SJCRH30 (cell line): ENCODE measurements around the gene SOHLH1. TPM values are rescaled to one million over a fixed set of nuclear protein-coding genes. Genes with fewer than 3 reads are reported as not detected.

ENCODE experiments used
- DNase-seq, 2 experiments: peaks; one replicate each; pipeline ENCODE4 v3.0.0-alpha.2; 2015 to 2020
- H3K27ac ChIP-seq: fragments of 250-450 bp; sonication (Bioruptor Pico); 2 replicates; pipeline ENCODE4 v1.5.1; 2020; ENCODE audit warnings: mild to moderate bottlenecking, moderate library complexity
- H3K27me3 ChIP-seq: fragments of 250-450 bp; sonication (Bioruptor Pico); 2 replicates; pipeline ENCODE4 v1.5.1; 2020; ENCODE audit warnings: mild to moderate bottlenecking, moderate library complexity
- H3K36me3 ChIP-seq: fragments of 250-450 bp; sonication (Bioruptor Pico); 2 replicates; pipeline ENCODE4 v1.5.1; 2020; ENCODE audit warnings: mild to moderate bottlenecking, moderate library complexity
- H3K4me1 ChIP-seq: fragments of 250-450 bp; sonication (Bioruptor Pico); 2 replicates; pipeline ENCODE4 v1.5.1; 2020; ENCODE audit warnings: mild to moderate bottlenecking, moderate library complexity
- H3K4me3 ChIP-seq: fragments of 250-450 bp; sonication (Bioruptor Pico); 2 replicates; pipeline ENCODE4 v1.5.1; 2020; ENCODE audit warnings: mild to moderate bottlenecking, moderate library complexity
- H3K9me3 ChIP-seq: fragments of 250-450 bp; sonication (Bioruptor Pico); replicated peaks from 2 replicates; pipeline ENCODE4 v1.5.1; 2020; ENCODE audit warnings: mild to moderate bottlenecking, moderate library complexity
- total RNA-seq: library from RNA; depleted of rRNA; stranded (reverse); fragments of >200 nt; shearing (Covaris generic); gene quantifications from 2 replicates; pipeline ENCODE4 v1.2.3, GENCODE V29; 2014

The SOHLH1 gene
- total RNA-seq, 1 experiment from 2014 or later, result 2.1 TPM

GRCh38 chr9:135736979-135737839 is 37.9 kb upstream of the SOHLH1 start:
- Histone ChIP-seq H3K4me3 (no peak overlapping the region), H3K27me3 (peaks cover 21% of the 10 kb centered on the region), H3K4me1 (no peaks in the 10 kb centered on the region), H3K27ac (no peak overlapping the region), H3K9me3 (no peaks in the 10 kb centered on the region; the same call in 1 of the 2 replicates), H3K36me3 (no peaks in the 10 kb centered on the region)
- DNase-seq, result no peak

GRCh38 chr9:135736272-135736978 is 37.1 kb upstream of the SOHLH1 start:
- H3K4me1 ChIP-seq, result no peaks in the 10 kb centered on the region
- H3K9me3 ChIP-seq, result peaks cover 2% of the 10 kb centered on the region
- H3K4me3 ChIP-seq, result no peak overlapping the region
- no peak overlapping the region for H3K27ac ChIP-seq
- no peak for DNase-seq
- peaks cover 15% of the 10 kb centered on the region for H3K27me3 ChIP-seq
- no peaks in the 10 kb centered on the region for H3K36me3 ChIP-seq

GRCh38 chr9:135734616-135735144 is 35.4 kb upstream of the SOHLH1 start:
- no peak for DNase-seq
- Histone ChIP-seq H3K4me1 (no peaks in the 10 kb centered on the region), H3K27me3 (no peaks in the 10 kb centered on the region), H3K4me3 (no peak overlapping the region), H3K36me3 (no peaks in the 10 kb centered on the region), H3K9me3 (peaks cover 3% of the 10 kb centered on the region), H3K27ac (no peak overlapping the region)

- no peaks in the 10 kb centered on the region for H3K27me3 ChIP-seq
- H3K4me1 ChIP-seq, result no peaks in the 10 kb centered on the region
- no peak overlapping the region for H3K4me3 ChIP-seq
- DNase-seq, result no peak
- no peak overlapping the region for H3K27ac ChIP-seq
- no peaks in the 10 kb centered on the region for H3K36me3 ChIP-seq
- H3K9me3 ChIP-seq, result peaks cover 3% of the 10 kb centered on the region
Observed at GRCh38 chr9:135732569-135733257, 33.4 kb upstream of the SOHLH1 start.

GRCh38 chr9:135731454-135731853 is 32.2 kb upstream of the SOHLH1 start:
- H3K4me1 ChIP-seq, result no peaks in the 10 kb centered on the region
- peaks cover 3% of the 10 kb centered on the region for H3K9me3 ChIP-seq
- H3K27me3 ChIP-seq, result no peaks in the 10 kb centered on the region
- H3K36me3 ChIP-seq, result no peaks in the 10 kb centered on the region
- no peak for DNase-seq
- H3K4me3 ChIP-seq, result no peak overlapping the region
- H3K27ac ChIP-seq, result no peak overlapping the region

- peaks cover 3% of the 10 kb centered on the region for H3K9me3 ChIP-seq
- H3K4me1 ChIP-seq, result no peaks in the 10 kb centered on the region
- no peaks in the 10 kb centered on the region for H3K36me3 ChIP-seq
- no peak overlapping the region for H3K4me3 ChIP-seq
- H3K27me3 ChIP-seq, result no peaks in the 10 kb centered on the region
- no peak for DNase-seq
- H3K27ac ChIP-seq, result no peak overlapping the region
Observed at GRCh38 chr9:135729480-135729879, 30.2 kb upstream of the SOHLH1 start.

GRCh38 chr9:135728436-135729110 is 29.3 kb upstream of the SOHLH1 start:
- H3K4me3 ChIP-seq, result no peak overlapping the region
- H3K9me3 ChIP-seq, result peaks cover 3% of the 10 kb centered on the region
- no peaks in the 10 kb centered on the region for H3K27me3 ChIP-seq
- H3K36me3 ChIP-seq, result no peaks in the 10 kb centered on the region
- no peaks in the 10 kb centered on the region for H3K4me1 ChIP-seq
- DNase-seq, result no peak
- no peak overlapping the region for H3K27ac ChIP-seq

GRCh38 chr9:135727257-135727875 is 28.1 kb upstream of the SOHLH1 start:
- H3K4me3 ChIP-seq, result no peak overlapping the region
- H3K4me1 ChIP-seq, result no peaks in the 10 kb centered on the region
- no peak overlapping the region for H3K27ac ChIP-seq
- H3K9me3 ChIP-seq, result peaks cover 3% of the 10 kb centered on the region
- no peaks in the 10 kb centered on the region for H3K36me3 ChIP-seq
- no peak for DNase-seq
- H3K27me3 ChIP-seq, result no peaks in the 10 kb centered on the region

- Histone ChIP-seq H3K36me3 (no peaks in the 10 kb centered on the region), H3K27ac (no peak overlapping the region), H3K9me3 (no peaks in the 10 kb centered on the region; the same call in 1 of the 2 replicates), H3K4me1 (no peaks in the 10 kb centered on the region), H3K4me3 (no peak overlapping the region), H3K27me3 (no peaks in the 10 kb centered on the region)
- peak in 1 of 2 experiments; percentile 50 for DNase-seq
Observed at GRCh38 chr9:135726138-135726853, 27.0 kb upstream of the SOHLH1 start.

GRCh38 chr9:135724186-135724787 is 25.0 kb upstream of the SOHLH1 start:
- Histone ChIP-seq H3K27ac (no peak overlapping the region), H3K4me3 (no peak overlapping the region), H3K36me3 (no peaks in the 10 kb centered on the region), H3K4me1 (no peaks in the 10 kb centered on the region), H3K27me3 (no peaks in the 10 kb centered on the region), H3K9me3 (no peaks in the 10 kb centered on the region)
- DNase-seq, result no peak

- Histone ChIP-seq H3K4me3 (no peak overlapping the region), H3K36me3 (no peaks in the 10 kb centered on the region), H3K27me3 (no peaks in the 10 kb centered on the region), H3K9me3 (no peaks in the 10 kb centered on the region), H3K27ac (no peak overlapping the region), H3K4me1 (no peaks in the 10 kb centered on the region)
- DNase-seq, result no peak
Observed at GRCh38 chr9:135722365-135722764, 23.1 kb upstream of the SOHLH1 start.

GRCh38 chr9:135719472-135719871 is 20.2 kb upstream of the SOHLH1 start:
- Histone ChIP-seq H3K36me3 (no peaks in the 10 kb centered on the region), H3K4me1 (no peaks in the 10 kb centered on the region), H3K27ac (no peak overlapping the region), H3K9me3 (no peaks in the 10 kb centered on the region), H3K27me3 (no peaks in the 10 kb centered on the region), H3K4me3 (no peak overlapping the region)
- DNase-seq, result no peak

GRCh38 chr9:135718616-135719015 is 19.3 kb upstream of the SOHLH1 start:
- DNase-seq, result no peak
- Histone ChIP-seq H3K27ac (no peak overlapping the region), H3K4me1 (no peaks in the 10 kb centered on the region), H3K27me3 (no peaks in the 10 kb centered on the region), H3K36me3 (no peaks in the 10 kb centered on the region), H3K9me3 (no peaks in the 10 kb centered on the region), H3K4me3 (no peak overlapping the region)
